Measurements from ENCODE around the gene ADAMTSL1.

The ADAMTSL1 gene

GRCh38 chr9:18472435-18472834, 1.5 kb upstream of the ADAMTSL1 start:
- no peak for DNase-seq

GRCh38 chr9:18472841-18473251, 1.1 kb upstream of the ADAMTSL1 start:
- DNase-seq = no peak

GRCh38 chr9:18474783-18475182, 830 bp downstream of the ADAMTSL1 start:
- DNase-seq = no peak

GRCh38 chr9:18477121-18477660, 3.2 kb downstream of the ADAMTSL1 start:
- DNase-seq = no peak

GRCh38 chr9:18477719-18478118, 3.8 kb downstream of the ADAMTSL1 start:
- DNase-seq = no peak

- no peak for DNase-seq
Measured at GRCh38 chr9:18478501-18479361, 4.8 kb downstream of the ADAMTSL1 start.

- no peak for DNase-seq
Measured at GRCh38 chr9:18479405-18479804, 5.5 kb downstream of the ADAMTSL1 start.

GRCh38 chr9:18480662-18481093, 6.7 kb downstream of the ADAMTSL1 start:
- no peak for DNase-seq

GRCh38 chr9:18482371-18482770, 8.4 kb downstream of the ADAMTSL1 start:
- DNase-seq = no peak

GRCh38 chr9:18485714-18486113, 11.8 kb downstream of the ADAMTSL1 start:
- DNase-seq = no peak

GRCh38 chr9:18487611-18488010, 13.7 kb downstream of the ADAMTSL1 start:
- no peak for DNase-seq

- DNase-seq = no peak
Measured at GRCh38 chr9:18488886-18489285, 14.9 kb downstream of the ADAMTSL1 start.

GRCh38 chr9:18489861-18490260, 15.9 kb downstream of the ADAMTSL1 start:
- no peak for DNase-seq

- DNase-seq = no peak
Measured at GRCh38 chr9:18490641-18491370, 16.9 kb downstream of the ADAMTSL1 start.

GRCh38 chr9:18492612-18493011, 18.7 kb downstream of the ADAMTSL1 start:
- DNase-seq = no peak

- no peak for DNase-seq
Measured at GRCh38 chr9:18493451-18493993, 19.6 kb downstream of the ADAMTSL1 start.

- no peak for DNase-seq
Measured at GRCh38 chr9:18495065-18495464, 21.1 kb downstream of the ADAMTSL1 start.

GRCh38 chr9:18496256-18497000, 22.5 kb downstream of the ADAMTSL1 start:
- no peak for DNase-seq

GRCh38 chr9:18499062-18499461, 25.1 kb downstream of the ADAMTSL1 start:
- DNase-seq = no peak

- no peak for DNase-seq
Measured at GRCh38 chr9:18499980-18500379, 26.0 kb downstream of the ADAMTSL1 start.

- no peak for DNase-seq
Measured at GRCh38 chr9:18500451-18500850, 26.5 kb downstream of the ADAMTSL1 start.

- no peak for DNase-seq
Measured at GRCh38 chr9:18501949-18502348, 28.0 kb downstream of the ADAMTSL1 start.

- no peak for DNase-seq
Measured at GRCh38 chr9:18502546-18502945, 28.6 kb downstream of the ADAMTSL1 start.

Data from NCI-H748 treated with DMSO at 0.1 percent for 48 hours (cell line).